ENCODE measurements around the gene GPR107. TPM values are rescaled to one million over a fixed set of nuclear protein-coding genes. Genes with fewer than 3 reads are reported as not detected.
A peak's percentile ranks its signal among the peaks of the same experiment; 100 is the strongest.

GPR107 gene
- total RNA-seq, 2 experiments from 2014 or later: 10.4 to 24.3 TPM

DNA sequence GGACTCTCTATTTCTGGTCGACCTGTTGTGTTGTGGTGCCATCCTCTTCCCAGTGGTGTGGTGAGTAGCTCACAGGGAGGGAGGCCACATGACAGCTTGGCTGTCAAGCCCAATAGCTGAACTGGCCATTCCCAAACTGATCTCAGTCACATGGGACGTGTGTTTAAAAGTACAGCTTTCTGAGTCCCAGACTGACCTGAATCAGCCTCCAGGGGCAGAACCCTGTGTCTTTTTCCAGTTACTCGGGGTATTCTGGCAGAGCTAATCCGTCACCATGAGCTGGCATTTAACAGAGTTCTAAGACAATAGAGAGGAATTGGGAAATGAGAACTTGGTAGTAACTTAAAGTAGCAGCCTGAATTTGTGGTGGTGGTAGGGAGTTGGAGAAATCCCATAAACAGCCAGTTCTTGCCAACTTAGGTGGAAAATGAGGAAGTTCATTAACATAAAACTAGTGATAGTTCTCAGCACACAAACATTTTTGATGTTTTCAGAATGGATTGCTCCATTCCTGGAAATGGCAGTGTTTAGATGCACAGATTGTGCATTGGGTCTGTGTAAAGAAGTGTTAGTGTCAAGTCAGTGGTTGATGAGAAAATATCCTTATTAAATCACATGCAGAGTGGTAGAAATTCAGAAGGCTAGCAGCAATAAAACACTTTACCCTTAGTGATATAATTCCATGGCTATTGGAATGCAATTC, 50.9 kb downstream of the GPR107 start:
- Histone ChIP-seq H3K9me3 (ENCODE audit: low read length) (no peaks in the 10 kb centered on the region), H3K4me3 (ENCODE audit: low read depth, low read length, poor library complexity, severe bottlenecking) (no peak overlapping the region), H3K9me2 (ENCODE audit: insufficient read depth, low read length) (no peaks in the 10 kb centered on the region), H2AFZ (ENCODE audit: low read length) (no peak overlapping the region), H3K27ac (ENCODE audit: low read depth, low read length, poor library complexity, severe bottlenecking) (no peak overlapping the region), H3K4me1 (ENCODE audit: insufficient read depth, low read length, poor library complexity, severe bottlenecking) (no peaks in the 10 kb centered on the region), H3K79me2 (ENCODE audit: insufficient read depth, low read depth, low read length) (no peaks in the 10 kb centered on the region), H3K4me2 (ENCODE audit: low read length) (no peak overlapping the region), H3K36me3 (ENCODE audit: insufficient read depth, low read length) (peaks cover 72% of the 10 kb centered on the region), H4K20me1 (ENCODE audit: insufficient read depth, low read length) (no peaks in the 10 kb centered on the region)
- intact Hi-C loops (cut with micrococcal nuclease; ENCODE audit: unreplicated experiment): no loop called here
- ChIA-PET POLR2A (no interaction called here), CTCF (ENCODE audit: unreplicated experiment) (no interaction called here)
- no TSS peak for BruUV-seq (replicated peaks)
- no peak for DNase-seq (ENCODE audit: low spot score)
- TF ChIP-seq EZH2phosphoT487 (IDR thresholded peaks at IDR 0.05; ENCODE audit: borderline replicate concordance, low read depth, low read length): no peak
- TF ChIP-seq, protein P1, sequence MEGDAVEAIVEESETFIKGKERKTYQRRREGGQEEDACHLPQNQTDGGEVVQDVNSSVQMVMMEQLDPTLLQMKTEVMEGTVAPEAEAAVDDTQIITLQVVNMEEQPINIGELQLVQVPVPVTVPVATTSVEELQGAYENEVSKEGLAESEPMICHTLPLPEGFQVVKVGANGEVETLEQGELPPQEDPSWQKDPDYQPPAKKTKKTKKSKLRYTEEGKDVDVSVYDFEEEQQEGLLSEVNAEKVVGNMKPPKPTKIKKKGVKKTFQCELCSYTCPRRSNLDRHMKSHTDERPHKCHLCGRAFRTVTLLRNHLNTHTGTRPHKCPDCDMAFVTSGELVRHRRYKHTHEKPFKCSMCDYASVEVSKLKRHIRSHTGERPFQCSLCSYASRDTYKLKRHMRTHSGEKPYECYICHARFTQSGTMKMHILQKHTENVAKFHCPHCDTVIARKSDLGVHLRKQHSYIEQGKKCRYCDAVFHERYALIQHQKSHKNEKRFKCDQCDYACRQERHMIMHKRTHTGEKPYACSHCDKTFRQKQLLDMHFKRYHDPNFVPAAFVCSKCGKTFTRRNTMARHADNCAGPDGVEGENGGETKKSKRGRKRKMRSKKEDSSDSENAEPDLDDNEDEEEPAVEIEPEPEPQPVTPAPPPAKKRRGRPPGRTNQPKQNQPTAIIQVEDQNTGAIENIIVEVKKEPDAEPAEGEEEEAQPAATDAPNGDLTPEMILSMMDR (conservative IDR thresholded peaks at IDR 0.05; ENCODE audit: low read length): no peak

DNA sequence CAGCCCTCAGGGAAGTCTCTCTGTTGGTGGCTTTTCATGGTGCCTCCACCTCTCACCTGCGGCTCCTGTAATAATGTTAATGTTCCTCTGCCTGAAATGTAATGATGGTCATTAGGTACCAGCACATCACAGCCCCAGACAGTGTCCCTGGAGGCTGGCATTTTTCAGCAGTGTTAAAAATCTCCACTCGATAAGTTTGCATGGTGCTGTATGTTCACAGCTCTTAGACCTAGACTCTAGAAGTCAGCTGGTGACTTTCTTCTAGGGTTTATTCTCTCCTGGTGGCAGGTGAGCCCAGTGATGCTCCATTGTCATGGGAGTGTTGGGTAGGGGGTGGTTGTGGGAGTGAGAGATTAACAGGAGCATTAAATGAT, 53.1 kb downstream of the GPR107 start:
- TF ChIP-seq, protein P1 (conservative IDR thresholded peaks at IDR 0.05; ENCODE audit: low read length): no peak
- no peak for TF ChIP-seq EZH2phosphoT487 (IDR thresholded peaks at IDR 0.05; ENCODE audit: borderline replicate concordance, low read depth, low read length)
- Histone ChIP-seq H3K4me3 (ENCODE audit: low read depth, low read length, poor library complexity, severe bottlenecking) (no peak overlapping the region), H3K9me3 (ENCODE audit: low read length) (no peaks in the 10 kb centered on the region), H4K20me1 (ENCODE audit: insufficient read depth, low read length) (no peaks in the 10 kb centered on the region), H3K79me2 (ENCODE audit: insufficient read depth, low read depth, low read length) (no peaks in the 10 kb centered on the region), H2AFZ (ENCODE audit: low read length) (no peak overlapping the region), H3K27ac (ENCODE audit: low read depth, low read length, poor library complexity, severe bottlenecking) (no peak overlapping the region), H3K4me2 (ENCODE audit: low read length) (no peak overlapping the region), H3K9me2 (ENCODE audit: insufficient read depth, low read length) (no peaks in the 10 kb centered on the region), H3K4me1 (ENCODE audit: insufficient read depth, low read length, poor library complexity, severe bottlenecking) (no peaks in the 10 kb centered on the region), H3K36me3 (ENCODE audit: insufficient read depth, low read length) (peaks cover 62% of the 10 kb centered on the region)
- ChIA-PET CTCF (ENCODE audit: unreplicated experiment) (interaction anchor here (0.6 kb wide), 1 partner anchor 208 kb away, joined by 3 read pairs; no protein-coding TSS in a partner anchor), POLR2A (no interaction called here)
- DNase-seq (ENCODE audit: low spot score): no peak
- no TSS peak for BruUV-seq (replicated peaks)
- intact Hi-C loops (cut with micrococcal nuclease; ENCODE audit: unreplicated experiment): loop anchor here (1.0 to 2.0 kb wide), 2 partner anchors 129 to 236 kb away; no protein-coding TSS in a partner anchor

- H3K79me2 ChIP-seq (ENCODE audit: insufficient read depth, low read depth, low read length): no peaks in the 10 kb centered on the region
- DNase-seq (ENCODE audit: low spot score): peak; percentile 83
- H3K9me2 ChIP-seq (ENCODE audit: insufficient read depth, low read length): no peaks in the 10 kb centered on the region
- ChIA-PET POLR2A (no interaction called here), CTCF (ENCODE audit: unreplicated experiment) (interaction anchor here (1.8 kb wide), 1 partner anchor 133 kb away, joined by 5 read pairs; no protein-coding TSS in a partner anchor)
- no peaks in the 10 kb centered on the region for H4K20me1 ChIP-seq (ENCODE audit: insufficient read depth, low read length)
- H3K27ac ChIP-seq (ENCODE audit: low read depth, low read length, poor library complexity, severe bottlenecking): no peak overlapping the region
- H3K4me3 ChIP-seq (ENCODE audit: low read depth, low read length, poor library complexity, severe bottlenecking): no peak overlapping the region
- BruUV-seq (replicated peaks): no TSS peak
- H3K36me3 ChIP-seq (ENCODE audit: insufficient read depth, low read length): peaks cover 57% of the 10 kb centered on the region
- TF ChIP-seq, protein P1 (conservative IDR thresholded peaks at IDR 0.05; ENCODE audit: low read length): peak; percentile 95
- no peak for TF ChIP-seq EZH2phosphoT487 (IDR thresholded peaks at IDR 0.05; ENCODE audit: borderline replicate concordance, low read depth, low read length)
- H3K9me3 ChIP-seq (ENCODE audit: low read length): no peaks in the 10 kb centered on the region
- no peak overlapping the region for H2AFZ ChIP-seq (ENCODE audit: low read length)
- intact Hi-C loops (cut with micrococcal nuclease; ENCODE audit: unreplicated experiment): loop anchor here (1.0 to 2.0 kb wide), 2 partner anchors 129 to 235 kb away; no protein-coding TSS in a partner anchor
- H3K4me2 ChIP-seq (ENCODE audit: low read length): no peak overlapping the region
- H3K4me1 ChIP-seq (ENCODE audit: insufficient read depth, low read length, poor library complexity, severe bottlenecking): no peaks in the 10 kb centered on the region
These were observed 53.6 kb downstream of the GPR107 start for GRCh38 chr9:130107234-130107861.
